Panc1 (cell line): Measurements from ENCODE around the gene TRAF2. TPM values are rescaled to one million over a fixed set of nuclear protein-coding genes. Genes with fewer than 3 reads are reported as not detected.

Source experiments
- ATAC-seq: fragments of 200-7000 bp; cut with Tn5 transposase; 2 replicates; pipeline ENCODE4 v1.9.1; 2020; ENCODE audit warnings: mild to moderate bottlenecking, moderate library complexity
- BruUV-seq: library from RNA; stranded (reverse); fragments of 400-500 nt; replicated peaks from 2 replicates; lab custom pipeline; 2021; lab: Mats Ljungman, UMichigan
- CTCF ChIA-PET: fragments of 300-600 bp; sonication (Branson Sonifier 250); formaldehyde crosslinking; loops from one replicate; lab custom pipeline; 2022; ENCODE audit warnings: antibody characterized with exemption; lab: Charles Lee
- POLR2A ChIA-PET: fragments of 300-600 bp; sonication (Branson Sonifier 250); formaldehyde crosslinking; loops from one replicate; lab custom pipeline; 2022; ENCODE audit warnings: antibody characterized with exemption; lab: Charles Lee
- DNase-seq: peaks from one replicate; pipeline ENCODE4 v3.0.0-alpha.2; 2010; ENCODE audit warnings: low read depth, low spot score
- H3K27ac ChIP-seq: 2 replicates; pipeline ENCODE4 v1.5.1; 2011; ENCODE audit warnings: mild to moderate bottlenecking, low read length, inconsistent platforms
- H3K27me3 ChIP-seq: fragments of 200-500 bp; sonication (Bioruptor generic); 2 replicates; pipeline ENCODE4 v1.6.0; 2014; ENCODE audit warnings: low read length, inconsistent platforms; ENCODE audit not compliant: control insufficient read depth, insufficient read depth
- H3K36me3 ChIP-seq: fragments of 200-500 bp; sonication (Bioruptor generic); 2 replicates; pipeline ENCODE4 v1.5.1; 2014; ENCODE audit warnings: inconsistent platforms, mild to moderate bottlenecking, low read length, moderate library complexity; ENCODE audit not compliant: control insufficient read depth, insufficient read depth
- H3K4me1 ChIP-seq: 2 replicates; pipeline ENCODE4 v1.5.1; 2011; ENCODE audit warnings: inconsistent platforms, mild to moderate bottlenecking, low read length, moderate library complexity; ENCODE audit not compliant: control insufficient read depth, insufficient read depth
- H3K4me3 ChIP-seq, 2 experiments: 2 replicates each; pipeline ENCODE4 v1.5.1; 2011 to 2012; ENCODE audit warnings: low read depth in 2 of 2, low read length in 2 of 2, mild to moderate bottlenecking in 2 of 2, inconsistent platforms in 1 of 2, moderate library complexity in 1 of 2
- H3K9me3 ChIP-seq: fragments of 200-500 bp; sonication (Bioruptor generic); 2 replicates; pipeline ENCODE4 v1.5.1; 2014; ENCODE audit warnings: low read depth, mild to moderate bottlenecking, inconsistent platforms, low read length, moderate library complexity; ENCODE audit not compliant: control insufficient read depth, insufficient read depth
- CTCF ChIP-seq: fragments of 450-650 bp; IDR thresholded peaks from 2 replicates; pipeline ENCODE4 v1.5.1; 2017; ENCODE audit warnings: mild to moderate bottlenecking
- POLR2AphosphoS5 ChIP-seq: IDR thresholded peaks from 2 replicates; pipeline ENCODE4 v1.6.1; 2012; ENCODE audit warnings: mild to moderate bottlenecking, low read depth, low read length, moderate library complexity
- REST ChIP-seq, 2 experiments: IDR thresholded peaks; 2 replicates each; pipeline ENCODE4 v1.6.1; 2011 to 2012; ENCODE audit warnings: low read depth in 2 of 2, control low read depth in 1 of 2, low read length in 1 of 2, mild to moderate bottlenecking in 1 of 2, moderate library complexity in 1 of 2; ENCODE audit not compliant: insufficient read depth in 1 of 2
- SIN3A ChIP-seq: IDR thresholded peaks from 2 replicates; pipeline ENCODE4 v1.6.1; 2012; ENCODE audit warnings: low read depth, mild to moderate bottlenecking, low read length, moderate library complexity, borderline replicate concordance; ENCODE audit not compliant: insufficient read depth
- TCF7L2 ChIP-seq: IDR thresholded peaks from 2 replicates; pipeline ENCODE4 v1.6.1; 2011; ENCODE audit warnings: mild to moderate bottlenecking, low read depth, low read length, inconsistent platforms
- in situ Hi-C: cut with HindIII; loops from 2 replicates; pipeline ENCODE4 v1.10.0; 2016; ENCODE audit warnings: low sequenced_read_pairs, low pct_unique_long_range_greater_than_20kb
- intact Hi-C: fragments of 100-400 bp; cut with micrococcal nuclease; formaldehyde crosslinking; loops from one replicate; pipeline ENCODE4 v1.10.0; 2022; ENCODE audit not compliant: unreplicated experiment
- total RNA-seq: library from RNA; stranded (reverse); gene quantifications from one replicate; pipeline ENCODE4 v1.2.1, GENCODE V29; 2021; ENCODE audit not compliant: unreplicated experiment

Gene TRAF2
- total RNA-seq, 1 experiment from 2014 or later, result 48.7 TPM

DNA sequence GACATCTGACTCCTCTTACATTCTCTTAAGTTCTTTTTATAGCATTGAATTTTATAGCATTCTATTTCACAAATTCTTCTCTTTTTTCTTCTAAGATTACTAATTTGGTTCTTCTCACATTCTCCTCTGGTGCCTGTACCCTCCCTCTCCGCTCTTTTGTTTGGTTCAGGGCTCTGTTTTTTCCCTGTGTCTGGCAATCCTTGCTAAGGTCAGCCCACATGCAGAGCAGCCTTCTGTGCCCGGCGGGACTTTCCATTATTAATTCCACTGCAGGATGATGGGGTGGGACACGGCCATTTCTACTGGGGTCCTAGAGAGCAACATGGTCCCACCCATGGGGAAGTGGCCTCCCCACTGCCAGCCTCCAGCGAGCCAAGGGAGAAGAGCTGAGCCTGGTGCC lies 9.8 kb upstream of the TRAF2 start:
- BruUV-seq, result no TSS peak
- no peak for ATAC-seq
- POLR2A ChIA-PET, result no interaction called here

GRCh38 chr9:136880651-136881050 lies 5.7 kb upstream of the TRAF2 start:
- POLR2A ChIA-PET, result no interaction called here
- H3K4me3 ChIP-seq, result no peak overlapping the region
- CTCF ChIA-PET, result no interaction called here
- intact Hi-C loops (no loop called here), in situ Hi-C loops (no loop called here)
- H3K27me3 ChIP-seq, result no peaks in the 10 kb centered on the region
- peaks cover 29% of the 10 kb centered on the region for H3K4me1 ChIP-seq
- ATAC-seq (no peak), DNase-seq (no peak)
- TF ChIP-seq SIN3A (no peak), TCF7L2 (no peak)
- H3K36me3 ChIP-seq, result no peaks in the 10 kb centered on the region
- H3K9me3 ChIP-seq, result no peaks in the 10 kb centered on the region
- H3K27ac ChIP-seq, result no peak overlapping the region
- no TSS peak for BruUV-seq

More for the DNA sequence above, 9.8 kb upstream of the TRAF2 start:
- DNase-seq, result no peak
- TF ChIP-seq CTCF (no peak), TCF7L2 (no peak), SIN3A (no peak), REST (IDR thresholded peaks at IDR 0.05; ENCODE audit: insufficient read depth in 1 of 2, low read depth in 2 of 2, low read length in 1 of 2) (no peak), POLR2AphosphoS5 (no peak)
- in situ Hi-C loops (no loop called here), intact Hi-C loops (no loop called here)
- no peak overlapping the region for H3K4me3 ChIP-seq
- no peaks in the 10 kb centered on the region for H3K36me3 ChIP-seq
- H3K27ac ChIP-seq, result no peak overlapping the region
- peaks cover 2% of the 10 kb centered on the region for H3K4me1 ChIP-seq
- H3K9me3 ChIP-seq, result peaks cover 6% of the 10 kb centered on the region; the same call in 1 of the 2 replicates
- CTCF ChIA-PET, result no interaction called here
- H3K27me3 ChIP-seq, result no peaks in the 10 kb centered on the region

GRCh38 chr9:136881691-136882108 lies 4.6 kb upstream of the TRAF2 start:
- Histone ChIP-seq H3K4me1 (peaks cover 29% of the 10 kb centered on the region), H3K4me3 (peak overlapping the region in 1 of 2 experiments; percentile 40; a peak in 2 of 4 replicates), H3K9me3 (no peaks in the 10 kb centered on the region), H3K27me3 (no peaks in the 10 kb centered on the region), H3K36me3 (no peaks in the 10 kb centered on the region; the same call in 1 of the 2 replicates), H3K27ac (peak overlapping the region; percentile 75)
- no TSS peak for BruUV-seq
- ChIA-PET CTCF (interaction anchor here (0.5 to 1.1 kb wide), 3 partner anchors 17 to 91 kb away, joined by 3 read pairs; no protein-coding TSS in a partner anchor), POLR2A (no interaction called here)
- TF ChIP-seq REST (IDR thresholded peaks at IDR 0.05; ENCODE audit: insufficient read depth in 1 of 2, low read depth in 2 of 2, low read length in 1 of 2) (no peak), CTCF (no peak), SIN3A (no peak), TCF7L2 (no peak)
- in situ Hi-C loops (no loop called here), intact Hi-C loops (no loop called here)
- DNase-seq, result no peak
- 0 out of 2 replicates have a peak, but pooled peaks have one; percentile 14 for ATAC-seq
